ENCODE measurements around the gene GPR82. TPM values are rescaled to one million over a fixed set of nuclear protein-coding genes. Genes with fewer than 3 reads are reported as not detected.

GPR82 gene
- total and polyA plus RNA-seq, 2 of the 8 experiments (the other 6 are each of a cell fraction or from before 2014, with no cell fraction given): not detected

- Histone ChIP-seq H3K79me2 (ENCODE audit: control insufficient read depth in 1 of 2, insufficient read depth in 2 of 2, low read length in 2 of 2) (no peaks in the 10 kb centered on the region), H2AK5ac (ENCODE audit: low read depth, low read length) (no peak overlapping the region), H3K18ac (ENCODE audit: extremely low read depth, low read length) (no peak overlapping the region), H2BK20ac (ENCODE audit: low read length) (no peak overlapping the region), H3K4ac (replicated peaks; ENCODE audit: insufficient read length, low read depth, low read length) (no peak overlapping the region), H2BK15ac (ENCODE audit: low read length) (no peak overlapping the region), H4K5ac (ENCODE audit: insufficient read length, low read depth, low read length) (no peak overlapping the region), H3K9ac (replicated peaks in 1 of 4; ENCODE audit: extremely low read depth in 1 of 4, low read depth in 3 of 4, low read length in 3 of 4) (no peak overlapping the region), H2BK5ac (ENCODE audit: low read depth, low read length) (no peak overlapping the region), H2BK12ac (ENCODE audit: low read depth, low read length) (no peak overlapping the region), H3K4me2 (ENCODE audit: insufficient read depth in 1 of 2, low read depth in 2 of 2, low read length in 2 of 2) (no peak overlapping the region), H3K27me3 (replicated peaks in 1 of 4; ENCODE audit: control insufficient read depth in 3 of 4, extremely low read depth in 1 of 4, insufficient read depth in 3 of 4, low read length in 3 of 4) (no peaks in the 10 kb centered on the region), H3K14ac (ENCODE audit: insufficient read length) (no peak overlapping the region), H4K20me1 (replicated peaks in 1 of 2; ENCODE audit: control insufficient read depth in 1 of 2, insufficient read depth in 2 of 2, low read length in 2 of 2) (no peaks in the 10 kb centered on the region), H3K4me1 (replicated peaks in 1 of 4; ENCODE audit: control insufficient read depth in 3 of 4, insufficient read depth in 4 of 4, low read length in 3 of 4) (peaks cover 0 to 3% (median 0%) of the 10 kb centered on the region in 4 experiments; a peak in 3 of 7 replicates), H4K8ac (ENCODE audit: extremely low read depth, insufficient read depth, low read length) (no peak overlapping the region), H2AFZ (ENCODE audit: low read length) (no peak overlapping the region), H3K36me3 (ENCODE audit: control insufficient read depth in 2 of 4, insufficient read depth in 4 of 4, low read length in 3 of 4) (no peaks in the 10 kb centered on the region), H3K23me2 (ENCODE audit: low read depth, low read length) (no peaks in the 10 kb centered on the region), H2BK120ac (replicated peaks; ENCODE audit: low read depth, low read length) (no peak overlapping the region), H3K79me1 (ENCODE audit: low read depth, low read length) (no peaks in the 10 kb centered on the region), H3K4me3 (ENCODE audit: extremely low read depth in 1 of 4, insufficient read depth in 2 of 4, low read depth in 3 of 4, low read length in 4 of 4) (no peak overlapping the region), H4K91ac (replicated peaks; ENCODE audit: insufficient read length, low read length) (no peak overlapping the region), H3K56ac (replicated peaks; ENCODE audit: insufficient read length, low read depth, low read length) (no peak overlapping the region), H3K23ac (ENCODE audit: insufficient read length) (no peak overlapping the region), H3K27ac (ENCODE audit: low read depth, low read length) (no peak overlapping the region), H3K9me3 (ENCODE audit: insufficient read depth in 2 of 2, low read depth in 1 of 2, low read length in 1 of 2) (no peaks in the 10 kb centered on the region)
- no peak for DNase-seq (ENCODE audit: low read depth in 1 of 2, low spot score in 2 of 2)
- FAIRE-seq: no peak
- ChIA-PET POLR2A (ENCODE audit: partially characterized antibody) (no interaction called here), CTCF (ENCODE audit: partially characterized antibody) (no interaction called here)
- TF ChIP-seq FOSL1 (IDR thresholded peaks at IDR 0.05; ENCODE audit: insufficient read depth, low read depth, low read length): no peak
- TF ChIP-seq GTF2F1 (IDR thresholded peaks at IDR 0.05; ENCODE audit: borderline replicate concordance, low read depth, low read length): no peak
- no peak for TF ChIP-seq SIRT6 (IDR thresholded peaks at IDR 0.05; ENCODE audit: low read length)
- TF ChIP-seq JUN (IDR thresholded peaks at IDR 0.05; ENCODE audit: low read depth, low read length): no peak
- TF ChIP-seq ATF2 (IDR thresholded peaks at IDR 0.05; ENCODE audit: low read length): no peak
- TF ChIP-seq SIN3A (conservative IDR thresholded peaks at IDR 0.05 in 1 of 2, IDR thresholded peaks at IDR 0.05 in 1 of 2; ENCODE audit: low read depth in 1 of 2, low read length in 2 of 2): no peak
- TF ChIP-seq TBP (IDR thresholded peaks at IDR 0.05; ENCODE audit: low read depth, low read length): no peak
- TF ChIP-seq HDAC6 (IDR thresholded peaks at IDR 0.05; ENCODE audit: low read depth, low read length): no peak
- no peak for TF ChIP-seq CREB1 (IDR thresholded peaks at IDR 0.05)
- no peak for TF ChIP-seq YY1 (IDR thresholded peaks at IDR 0.05; ENCODE audit: low read depth, low read length)
- no peak for TF ChIP-seq TCF12 (IDR thresholded peaks at IDR 0.05; ENCODE audit: low read depth, low read length)
Measured at GRCh38 chrX:41703574-41704029, 20.4 kb upstream of the GPR82 start.

Measured in H1 (cell line).